HCT116 (cell line): ENCODE measurements around the gene PTGER3. TPM values are rescaled to one million over a fixed set of nuclear protein-coding genes. Genes with fewer than 3 reads are reported as not detected.

Experiments
- ATAC-seq: fragments of 200-7000 bp; cut with Tn5 transposase; 2 replicates; pipeline ENCODE4 v1.9.1; 2020; ENCODE audit warnings: mild to moderate bottlenecking, moderate library complexity
- BruUV-seq: library from RNA; stranded (reverse); fragments of 400-500 nt; replicated peaks from 2 replicates; lab custom pipeline; 2021; lab: Mats Ljungman, UMichigan
- CTCF ChIA-PET: fragments of 300-600 bp; sonication (Branson Sonifier 250); formaldehyde crosslinking; loops from one replicate; lab custom pipeline; 2021; ENCODE audit warnings: antibody characterized with exemption; lab: Charles Lee
- POLR2A ChIA-PET: fragments of 300-600, 350-600 bp; sonication (Branson Sonifier 250); formaldehyde crosslinking; loops from one replicate; lab custom pipeline; 2021; ENCODE audit warnings: antibody characterized with exemption; lab: Charles Lee
- RAD21 ChIA-PET, 2 experiments: fragments of 300-600 bp; sonication (Branson Sonifier 250); formaldehyde crosslinking; loops; one replicate each; lab custom pipeline; 2023; ENCODE audit warnings: low total read pairs in 2 of 2; ENCODE audit not compliant: uncharacterized antibody in 2 of 2, unreplicated experiment in 2 of 2, low non-redundant PET in 1 of 2; lab: Charles Lee
- DNase-seq: peaks from one replicate; pipeline ENCODE4 v3.0.0-alpha.2; 2010; ENCODE audit warnings: low read depth, low spot score
- H2AFZ ChIP-seq: fragments of 200-600 bp; shearing (Covaris generic), sonication (generic); 2 replicates; pipeline ENCODE4 v1.6.1; 2017; ENCODE audit warnings: low read depth, mixed run types, mixed read lengths, antibody characterized with exemption, low read length; ENCODE audit not compliant: poor library complexity, severe bottlenecking
- H3K27ac ChIP-seq: 2 replicates; pipeline ENCODE4 v1.5.1; 2012; ENCODE audit warnings: low read depth, low read length
- H3K27me3 ChIP-seq: fragments of 200-600 bp; sonication (generic); 2 replicates; pipeline ENCODE4 v1.6.1; 2016; ENCODE audit warnings: mixed run types, low read length, mixed read lengths; ENCODE audit not compliant: insufficient read depth
- H3K36me3 ChIP-seq, 2 experiments: fragments of 200-500 bp in 1 of 2; fragments of 200-600 bp in 1 of 2; sonication (Bioruptor generic) in 1 of 2; sonication (generic) in 1 of 2; 2 replicates each; pipeline versions ENCODE4 v1.5.1 to v1.6.1; 2014 to 2016; ENCODE audit warnings: low read length in 2 of 2, inconsistent platforms in 1 of 2, mixed read lengths in 1 of 2, mixed run types in 1 of 2; ENCODE audit not compliant: insufficient read depth in 2 of 2, control insufficient read depth in 1 of 2
- H3K4me1 ChIP-seq, 2 experiments: fragments of 200-600 bp in 1 of 2; sonication (generic) in 1 of 2; 2 replicates each; pipeline versions ENCODE4 v1.5.1 to v1.6.1; 2012 to 2017; ENCODE audit warnings: low read length in 2 of 2, inconsistent platforms in 1 of 2, mild to moderate bottlenecking in 1 of 2, mixed read lengths in 1 of 2, mixed run types in 1 of 2, moderate library complexity in 1 of 2; ENCODE audit not compliant: insufficient read depth in 2 of 2, control insufficient read depth in 1 of 2
- H3K4me2 ChIP-seq: fragments of 200-600 bp; sonication (generic); 2 replicates; pipeline ENCODE4 v1.6.1; 2017; ENCODE audit warnings: mixed run types, low read length, mixed read lengths
- H3K4me3 ChIP-seq, 2 experiments: fragments of 200-600 bp in 1 of 2; sonication (generic) in 1 of 2; replicated peaks in 1 of 2; 2 replicates each; pipeline ENCODE4 v1.5.1; 2011 to 2016; ENCODE audit warnings: low read length in 2 of 2, control low read depth in 1 of 2, low read depth in 1 of 2, mild to moderate bottlenecking in 1 of 2, mixed read lengths in 1 of 2, mixed run types in 1 of 2
- H3K79me2 ChIP-seq: fragments of 200-600 bp; sonication (generic); 2 replicates; pipeline ENCODE4 v1.6.1; 2017; ENCODE audit warnings: mild to moderate bottlenecking, mixed run types, low read length, moderate library complexity, mixed read lengths; ENCODE audit not compliant: insufficient read depth
- H3K9ac ChIP-seq: fragments of 200-600 bp; sonication (generic); 2 replicates; pipeline ENCODE4 v1.6.1; 2016; ENCODE audit warnings: low read length, mixed read lengths
- H3K9me2 ChIP-seq: fragments of 200-600 bp; sonication (generic), shearing (Covaris generic); 2 replicates; pipeline ENCODE4 v1.6.1; 2017; ENCODE audit warnings: mixed run types, mild to moderate bottlenecking, moderate library complexity; ENCODE audit not compliant: insufficient read depth
- H3K9me3 ChIP-seq, 2 experiments: fragments of 200-500 bp in 1 of 2; fragments of 200-600 bp in 1 of 2; sonication (Bioruptor generic) in 1 of 2; sonication (generic) in 1 of 2; 2 replicates each; pipeline ENCODE4 v1.6.1; 2014 to 2017; ENCODE audit warnings: low read length in 2 of 2, mixed read lengths in 2 of 2, inconsistent platforms in 1 of 2, low read depth in 1 of 2, mild to moderate bottlenecking in 1 of 2, mixed run types in 1 of 2, moderate library complexity in 1 of 2; ENCODE audit not compliant: control insufficient read depth in 1 of 2, insufficient read depth in 1 of 2
- H4K20me1 ChIP-seq: fragments of 200-600 bp; sonication (generic), shearing (Covaris generic); 2 replicates; pipeline ENCODE4 v1.6.1; 2017; ENCODE audit warnings: mixed run types, mild to moderate bottlenecking, moderate library complexity; ENCODE audit not compliant: insufficient read depth
- CBX3 ChIP-seq: IDR thresholded peaks from 2 replicates; pipeline ENCODE4 v1.6.1; 2012; ENCODE audit warnings: low read depth
- EGR1 ChIP-seq: IDR thresholded peaks from 2 replicates; pipeline ENCODE4 v1.6.1; 2012; ENCODE audit warnings: low read depth
- ELF1 ChIP-seq: IDR thresholded peaks from 2 replicates; pipeline ENCODE4 v1.6.1; 2012; ENCODE audit warnings: low read depth, borderline replicate concordance
- EZH2 ChIP-seq: fragments of 200-600 bp; sonication (generic); IDR thresholded peaks from 2 replicates; pipeline ENCODE4 v1.6.1; 2017; ENCODE audit warnings: antibody characterized with exemption, mixed run types
- EZH2phosphoT487 ChIP-seq: fragments of 200-600 bp; IDR thresholded peaks from 2 replicates; pipeline ENCODE4 v1.6.1; 2018; ENCODE audit warnings: antibody characterized with exemption, borderline replicate concordance
- FOSL1 ChIP-seq: IDR thresholded peaks from 2 replicates; pipeline ENCODE4 v1.6.1; 2012; ENCODE audit warnings: low read depth
- POLR2A ChIP-seq: IDR thresholded peaks from 2 replicates; pipeline ENCODE4 v1.7.0; 2011; ENCODE audit warnings: borderline replicate concordance; ENCODE audit not compliant: insufficient read depth, insufficient read length; ENCODE audit errors: extremely low read depth
- POLR2AphosphoS5 ChIP-seq: IDR thresholded peaks from 2 replicates; pipeline ENCODE4 v1.6.1; 2011; ENCODE audit warnings: mild to moderate bottlenecking, low read depth, low read length, moderate library complexity
- RAD21 ChIP-seq: IDR thresholded peaks from 2 replicates; pipeline ENCODE4 v1.6.1; 2012; ENCODE audit warnings: low read depth, mild to moderate bottlenecking
- TCF7L2 ChIP-seq: IDR thresholded peaks from 2 replicates; pipeline ENCODE4 v1.7.0; 2011; ENCODE audit warnings: borderline replicate concordance, inconsistent platforms; ENCODE audit not compliant: insufficient read depth, insufficient read length; ENCODE audit errors: extremely low read depth
- YY1 ChIP-seq: IDR thresholded peaks from 2 replicates; pipeline ENCODE4 v1.6.1; 2011; ENCODE audit warnings: low read length, low read depth, moderate library complexity, mild to moderate bottlenecking; ENCODE audit not compliant: insufficient replicate concordance; ENCODE audit errors: extremely low read depth
- ZFX ChIP-seq: fragments of 450-650 bp; IDR thresholded peaks from 2 replicates; pipeline ENCODE4 v1.6.1; 2017
- intact Hi-C: fragments of 100-400 bp; cut with micrococcal nuclease; formaldehyde crosslinking; loops from 2 replicates; pipeline ENCODE4 v1.10.0; 2022
- total RNA-seq: library from RNA; stranded (reverse); gene quantifications from one replicate; pipeline ENCODE4 v1.2.1, GENCODE V29; 2021; ENCODE audit not compliant: unreplicated experiment
- TF ChIP-seq, protein P1 (sequence below), 3 experiments: fragments of 200-600 bp in 1 of 3; sonication (generic) in 1 of 3; IDR thresholded peaks in 2 of 3; conservative IDR thresholded peaks in 1 of 3; 2 replicates each; pipeline ENCODE4 v1.5.1; 2012 to 2017; ENCODE audit warnings: low read depth in 2 of 3, low read length in 2 of 3, antibody characterized with exemption in 1 of 3, borderline replicate concordance in 1 of 3, control low read depth in 1 of 3, mild to moderate bottlenecking in 1 of 3, mixed read lengths in 1 of 3, mixed run types in 1 of 3, moderate library complexity in 1 of 3; ENCODE audit not compliant: insufficient read depth in 1 of 3
- TF ChIP-seq, protein P2 (sequence below): IDR thresholded peaks from 2 replicates; pipeline ENCODE4 v1.6.1; 2012

Gene PTGER3
- total RNA-seq, 1 experiment from 2014 or later = 0.05 TPM

DNA sequence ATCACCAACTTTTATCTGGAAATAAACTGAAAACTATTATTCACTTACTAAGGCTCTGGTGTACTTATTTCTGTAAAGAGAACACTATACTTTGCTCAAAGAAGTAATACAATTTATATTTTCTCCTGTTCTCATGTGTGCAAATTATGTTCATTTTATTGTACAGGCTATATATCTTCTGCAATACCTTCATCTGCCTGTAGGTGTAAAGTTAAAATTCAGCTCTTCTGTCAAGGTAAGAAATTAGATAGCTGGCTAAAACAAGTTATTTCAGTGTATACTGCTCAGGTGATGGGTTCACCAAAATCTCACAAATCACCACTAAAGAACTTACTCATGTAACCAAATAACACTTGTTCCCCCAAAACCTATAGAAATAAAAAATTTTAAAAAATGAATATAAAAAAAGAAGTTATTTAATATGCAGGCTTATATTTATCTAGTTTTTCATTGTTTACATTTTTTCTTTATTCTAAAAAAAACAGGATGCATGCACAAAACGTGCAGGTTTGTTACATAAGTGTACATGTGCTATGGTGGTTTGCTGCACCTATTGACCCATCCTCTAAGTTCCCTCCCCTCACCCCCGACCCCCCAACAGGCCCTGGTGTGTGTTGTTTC lies 81.5 kb downstream of the PTGER3 start:
- H3K9ac ChIP-seq = no peak overlapping the region
- DNase-seq (peak; percentile 10), ATAC-seq (no peak)
- ChIA-PET POLR2A (no interaction called here), CTCF (interaction anchor here (0.7 kb wide), 1 partner anchor 16 kb away, joined by 3 read pairs; no protein-coding TSS in a partner anchor), RAD21 (no interaction called here)
- no peak for TF ChIP-seq POLR2AphosphoS5
- TF ChIP-seq, protein P1, sequence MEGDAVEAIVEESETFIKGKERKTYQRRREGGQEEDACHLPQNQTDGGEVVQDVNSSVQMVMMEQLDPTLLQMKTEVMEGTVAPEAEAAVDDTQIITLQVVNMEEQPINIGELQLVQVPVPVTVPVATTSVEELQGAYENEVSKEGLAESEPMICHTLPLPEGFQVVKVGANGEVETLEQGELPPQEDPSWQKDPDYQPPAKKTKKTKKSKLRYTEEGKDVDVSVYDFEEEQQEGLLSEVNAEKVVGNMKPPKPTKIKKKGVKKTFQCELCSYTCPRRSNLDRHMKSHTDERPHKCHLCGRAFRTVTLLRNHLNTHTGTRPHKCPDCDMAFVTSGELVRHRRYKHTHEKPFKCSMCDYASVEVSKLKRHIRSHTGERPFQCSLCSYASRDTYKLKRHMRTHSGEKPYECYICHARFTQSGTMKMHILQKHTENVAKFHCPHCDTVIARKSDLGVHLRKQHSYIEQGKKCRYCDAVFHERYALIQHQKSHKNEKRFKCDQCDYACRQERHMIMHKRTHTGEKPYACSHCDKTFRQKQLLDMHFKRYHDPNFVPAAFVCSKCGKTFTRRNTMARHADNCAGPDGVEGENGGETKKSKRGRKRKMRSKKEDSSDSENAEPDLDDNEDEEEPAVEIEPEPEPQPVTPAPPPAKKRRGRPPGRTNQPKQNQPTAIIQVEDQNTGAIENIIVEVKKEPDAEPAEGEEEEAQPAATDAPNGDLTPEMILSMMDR (IDR thresholded peaks at IDR 0.05 in 2 of 3, conservative IDR thresholded peaks at IDR 0.05 in 1 of 3; ENCODE audit: borderline replicate concordance in 1 of 3, insufficient read depth in 1 of 3, low read depth in 2 of 3, low read length in 2 of 3) = peak in 2 of 3 experiments; percentile 46 to 56; a peak in 4 of 6 replicates
- no peaks in the 10 kb centered on the region for H3K9me2 ChIP-seq
- H3K4me3 ChIP-seq = no peak overlapping the region
- no peaks in the 10 kb centered on the region for H3K4me1 ChIP-seq
- H3K27ac ChIP-seq = no peak overlapping the region
- H4K20me1 ChIP-seq = no peaks in the 10 kb centered on the region
- intact Hi-C loops = no loop called here
- H3K4me2 ChIP-seq = no peak overlapping the region
- H3K36me3 ChIP-seq = no peaks in the 10 kb centered on the region
- no peaks in the 10 kb centered on the region for H3K79me2 ChIP-seq
- no peak overlapping the region for H2AFZ ChIP-seq
- H3K27me3 ChIP-seq = 0 out of 2 replicates have a peak, but pooled peaks cover 3% of the 10 kb centered on the region
- BruUV-seq = no TSS peak
- no peaks in the 10 kb centered on the region for H3K9me3 ChIP-seq

DNA sequence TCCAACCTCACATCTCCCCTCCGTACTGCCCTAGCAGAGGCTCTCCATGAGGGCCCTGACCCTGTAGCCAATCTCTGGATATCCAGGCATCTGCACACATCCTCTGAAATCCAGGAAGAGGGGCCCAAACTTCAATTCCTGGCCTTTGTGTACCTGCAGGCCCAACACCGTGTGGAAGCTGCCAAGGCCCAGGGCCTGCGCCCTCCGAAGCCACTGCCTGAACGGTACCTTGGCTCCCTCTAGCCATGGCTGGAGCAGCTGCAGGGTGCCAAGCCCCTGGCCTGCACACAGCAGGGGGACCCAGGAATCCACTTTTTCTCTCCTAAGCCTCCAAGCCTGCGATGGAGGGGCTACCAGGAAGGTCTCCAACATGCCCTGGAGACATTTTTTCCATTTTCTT lies 84.2 kb downstream of the PTGER3 start:
- ATAC-seq = no peak

More for the DNA sequence above, 84.2 kb downstream of the PTGER3 start:
- CTCF ChIA-PET = no interaction called here
- RAD21 ChIA-PET = no interaction called here
- no peaks in the 10 kb centered on the region for H3K36me3 ChIP-seq
- no peak overlapping the region for H3K9ac ChIP-seq
- no peaks in the 10 kb centered on the region for H3K27me3 ChIP-seq
- H3K27ac ChIP-seq = no peak overlapping the region
- no peak overlapping the region for H2AFZ ChIP-seq
- POLR2A ChIA-PET = no interaction called here
- no peak for DNase-seq
- no peaks in the 10 kb centered on the region for H3K9me2 ChIP-seq
- intact Hi-C loops = no loop called here
- H3K4me2 ChIP-seq = no peak overlapping the region
- no peaks in the 10 kb centered on the region for H4K20me1 ChIP-seq
- BruUV-seq = no TSS peak
- TF ChIP-seq FOSL1 = no peak
- TF ChIP-seq ZFX = no peak
- no peak for TF ChIP-seq CBX3
- TF ChIP-seq, protein P1 (IDR thresholded peaks at IDR 0.05 in 2 of 3, conservative IDR thresholded peaks at IDR 0.05 in 1 of 3; ENCODE audit: borderline replicate concordance in 1 of 3, insufficient read depth in 1 of 3, low read depth in 2 of 3, low read length in 2 of 3) = 0 out of 6 replicates have a peak, but pooled peaks of 1 of the 3 experiments have one; percentile 10
- no peak for TF ChIP-seq POLR2AphosphoS5
- TF ChIP-seq POLR2A = no peak
- TF ChIP-seq ELF1 = no peak
- no peak for TF ChIP-seq TCF7L2
- TF ChIP-seq, protein P2, sequence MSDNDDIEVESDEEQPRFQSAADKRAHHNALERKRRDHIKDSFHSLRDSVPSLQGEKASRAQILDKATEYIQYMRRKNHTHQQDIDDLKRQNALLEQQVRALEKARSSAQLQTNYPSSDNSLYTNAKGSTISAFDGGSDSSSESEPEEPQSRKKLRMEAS = no peak
- no peak for TF ChIP-seq EGR1
- no peak for TF ChIP-seq EZH2
- peak; percentile 10; the same call in 1 of the 2 replicates for TF ChIP-seq RAD21
- no peak for TF ChIP-seq EZH2phosphoT487
- TF ChIP-seq YY1 = no peak
- H3K4me1 ChIP-seq = no peaks in the 10 kb centered on the region
- no peaks in the 10 kb centered on the region for H3K9me3 ChIP-seq
- H3K4me3 ChIP-seq = no peak overlapping the region
- H3K79me2 ChIP-seq = no peaks in the 10 kb centered on the region
